Mucosa of rectum (tissue), 2 donors: ENCODE results near the gene TSSC4.
"Not testable (repeated sequence)": the region's sequence is repeated elsewhere in the genome, so short reads cannot be mapped to it uniquely, and the experiment has no call there.

ENCODE experiments used
- H3K27ac ChIP-seq, 2 donors: one replicate each; pipeline ENCODE4 v1.7.0; 2013; ENCODE audit warnings: inconsistent platforms in 2 of 2, low read depth in 2 of 2, low read length in 2 of 2
- H3K27me3 ChIP-seq, 2 donors: one replicate each; pipeline ENCODE4 v1.7.0; 2013; ENCODE audit warnings: low read length in 2 of 2; ENCODE audit not compliant: control insufficient read depth in 2 of 2, insufficient read depth in 2 of 2
- H3K36me3 ChIP-seq, 2 donors: one replicate each; pipeline ENCODE4 v1.7.0; 2013; ENCODE audit warnings: low read length in 2 of 2; ENCODE audit not compliant: control insufficient read depth in 2 of 2, insufficient read depth in 2 of 2
- H3K4me1 ChIP-seq, 2 donors: one replicate each; pipeline ENCODE4 v1.7.0; 2013; ENCODE audit warnings: low read length in 2 of 2, mild to moderate bottlenecking in 1 of 2; ENCODE audit not compliant: control insufficient read depth in 2 of 2, insufficient read depth in 2 of 2
- H3K4me3 ChIP-seq, 2 donors: one replicate each; pipeline ENCODE4 v1.7.0; 2013; ENCODE audit warnings: low read length in 2 of 2
- H3K9ac ChIP-seq, 2 donors: one replicate each; pipeline ENCODE4 v1.7.0; 2013; ENCODE audit warnings: low read length in 2 of 2, low read depth in 1 of 2, mild to moderate bottlenecking in 1 of 2
- H3K9me3 ChIP-seq, 2 donors: one replicate each; pipeline ENCODE4 v1.7.0; 2013; ENCODE audit warnings: low read length in 2 of 2; ENCODE audit not compliant: control insufficient read depth in 2 of 2
- donor health status: healthy.
- donor health status: Normal muscosa, but diverticular disease.

TSSC4 gene

GRCh38 chr11:2400069-2400761 is at the start of gene TSSC4:
Gene TSSC4 (plus strand): TSS chr11:2400750. CDS start chr11:2402634, 1,884 bp downstream.
- H3K4me3 ChIP-seq: peak within 1 kb of the TSS; percentile 89 to 90
- no peaks in the 10 kb centered on the region for H3K9me3 ChIP-seq
- H3K4me1 ChIP-seq: peaks cover 23 to 25% of the 10 kb centered on the region in 2 donors
- H3K36me3 ChIP-seq: peaks cover 15 to 27% of the 10 kb centered on the region in 2 donors
- H3K27me3 ChIP-seq: no peaks in the 10 kb centered on the region
- H3K9ac ChIP-seq: peak within 1 kb of the TSS; percentile 92 to 93
- peak within 1 kb of the TSS; percentile 96 to 99 for H3K27ac ChIP-seq

- no peaks in the 10 kb centered on the region for H3K4me1 ChIP-seq
- no peaks in the 10 kb centered on the region for H3K36me3 ChIP-seq
- no peaks in the 10 kb centered on the region for H3K27me3 ChIP-seq
- no peak overlapping the region for H3K9ac ChIP-seq
- H3K9me3 ChIP-seq: peaks cover 0 to 2% of the 10 kb centered on the region in 2 donors
- H3K4me3 ChIP-seq: no peak overlapping the region
- no peak overlapping the region for H3K27ac ChIP-seq
Observed at GRCh38 chr11:2351701-2352100, 48.8 kb upstream of the TSSC4 start.

DNA sequence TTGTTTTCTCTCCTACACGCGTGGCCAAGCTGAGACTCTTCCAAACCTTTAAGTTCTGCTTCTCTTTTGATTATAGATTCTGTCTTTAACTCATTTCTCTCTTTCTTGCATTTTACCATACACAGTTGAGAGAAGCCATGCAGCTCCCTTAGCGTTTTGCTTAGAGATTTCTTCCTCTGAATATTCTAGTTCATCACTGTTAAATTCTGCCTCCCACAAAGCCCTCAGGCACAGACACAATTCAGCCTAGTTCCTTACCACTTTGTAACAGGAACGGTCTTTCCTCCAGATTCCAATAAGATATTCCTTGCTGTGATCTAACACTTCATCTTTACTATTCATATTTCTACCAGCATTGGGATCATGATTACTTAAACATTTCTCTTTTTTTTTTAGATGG is 48.1 kb upstream of the TSSC4 start:
- H3K9ac ChIP-seq: no peak overlapping the region
- no peak overlapping the region for H3K27ac ChIP-seq
- H3K9me3 ChIP-seq: peaks cover 0 to 2% of the 10 kb centered on the region in 2 donors
- H3K4me3 ChIP-seq: no peak overlapping the region
- no peaks in the 10 kb centered on the region for H3K4me1 ChIP-seq
- no peaks in the 10 kb centered on the region for H3K36me3 ChIP-seq
- no peaks in the 10 kb centered on the region for H3K27me3 ChIP-seq

DNA sequence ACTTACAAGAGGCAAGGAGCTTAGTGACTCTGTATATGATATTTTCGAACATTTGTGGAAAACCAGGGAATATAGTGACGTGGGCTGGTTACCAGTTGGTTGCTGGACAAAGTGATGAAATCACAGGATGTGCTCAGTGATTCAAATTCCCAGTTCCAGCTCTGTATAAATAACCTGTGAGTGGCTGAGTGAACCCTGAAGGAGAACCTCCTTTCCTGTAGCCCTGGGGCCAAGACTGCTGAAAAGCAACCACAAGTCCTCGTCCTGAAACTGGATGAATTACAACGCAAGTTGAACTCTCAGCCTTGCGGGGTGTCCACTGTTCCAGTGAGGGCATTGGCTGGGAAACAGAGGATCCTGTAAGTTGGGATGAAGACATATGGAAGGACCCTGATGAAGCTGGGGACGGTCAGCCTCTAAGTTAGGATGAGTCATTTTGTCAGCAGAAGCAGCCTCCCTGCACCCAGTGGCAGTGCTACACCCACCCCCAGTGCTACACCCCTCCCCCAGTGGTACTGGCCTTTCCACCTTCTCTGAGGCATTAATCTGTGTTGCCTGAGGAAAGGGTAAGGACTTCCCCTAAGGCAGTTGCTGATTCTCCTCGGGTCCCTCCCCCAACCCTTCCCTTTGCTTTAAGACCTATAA is 45.4 kb upstream of the TSSC4 start:
- Histone ChIP-seq H3K4me1 (no peaks in the 10 kb centered on the region), H3K9ac (no peak overlapping the region), H3K27ac (no peak overlapping the region), H3K4me3 (no peak overlapping the region), H3K27me3 (no peaks in the 10 kb centered on the region), H3K9me3 (no peaks in the 10 kb centered on the region), H3K36me3 (no peaks in the 10 kb centered on the region)

DNA sequence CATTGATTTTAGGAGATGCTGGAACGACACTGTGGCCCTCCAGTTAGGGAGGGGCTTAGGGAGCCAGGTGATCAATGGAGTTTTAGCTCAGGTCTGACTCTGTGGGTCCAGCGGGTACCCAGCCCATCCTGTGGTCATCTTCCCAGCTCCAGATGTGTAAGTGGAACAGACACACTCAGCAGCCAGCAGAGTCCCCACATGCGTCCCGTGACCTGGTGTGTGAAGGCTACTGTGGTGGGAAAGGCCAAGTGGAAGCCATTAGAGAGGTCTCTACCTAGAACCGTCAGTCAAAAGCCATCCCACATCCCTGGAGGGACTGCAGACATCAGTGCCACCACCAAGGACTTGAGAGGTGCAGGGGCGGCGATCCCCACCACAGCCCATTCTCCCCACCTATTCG is 43.3 kb upstream of the TSSC4 start:
- Histone ChIP-seq H3K27me3 (no peaks in the 10 kb centered on the region), H3K27ac (no peak overlapping the region), H3K9me3 (no peaks in the 10 kb centered on the region), H3K9ac (no peak overlapping the region), H3K36me3 (no peaks in the 10 kb centered on the region), H3K4me1 (no peaks in the 10 kb centered on the region), H3K4me3 (no peak overlapping the region)

DNA sequence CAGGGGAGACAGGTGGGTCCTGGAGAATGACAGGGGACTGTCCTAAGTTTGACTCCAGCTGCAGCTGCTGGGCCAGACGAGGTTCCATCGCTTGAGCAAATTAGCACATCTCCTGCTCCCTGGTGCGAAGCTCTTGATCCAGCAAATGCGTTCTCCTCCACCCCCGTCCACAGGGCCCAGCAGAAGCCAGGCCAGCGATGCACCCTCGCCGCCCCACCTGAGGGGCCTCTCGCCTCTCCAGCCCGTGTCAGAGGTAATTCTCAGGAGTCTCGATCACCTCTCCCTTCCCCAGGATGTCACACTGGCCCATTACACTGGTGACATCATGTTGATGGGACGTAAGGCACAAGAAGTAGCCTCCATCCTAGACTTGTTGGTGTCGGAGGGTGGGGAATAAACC is 42.9 kb upstream of the TSSC4 start:
- H3K9ac ChIP-seq, H3K27me3 ChIP-seq, H3K9me3 ChIP-seq, H3K4me3 ChIP-seq, H3K36me3 ChIP-seq, H3K27ac ChIP-seq, H3K4me1 ChIP-seq: not testable (repeated sequence)

GRCh38 chr11:2358754-2359442 is 41.7 kb upstream of the TSSC4 start:
- Histone ChIP-seq H3K9ac (no peak overlapping the region), H3K27ac (no peak overlapping the region), H3K27me3 (no peaks in the 10 kb centered on the region), H3K36me3 (no peaks in the 10 kb centered on the region), H3K9me3 (no peaks in the 10 kb centered on the region), H3K4me1 (no peaks in the 10 kb centered on the region), H3K4me3 (no peak overlapping the region)

DNA sequence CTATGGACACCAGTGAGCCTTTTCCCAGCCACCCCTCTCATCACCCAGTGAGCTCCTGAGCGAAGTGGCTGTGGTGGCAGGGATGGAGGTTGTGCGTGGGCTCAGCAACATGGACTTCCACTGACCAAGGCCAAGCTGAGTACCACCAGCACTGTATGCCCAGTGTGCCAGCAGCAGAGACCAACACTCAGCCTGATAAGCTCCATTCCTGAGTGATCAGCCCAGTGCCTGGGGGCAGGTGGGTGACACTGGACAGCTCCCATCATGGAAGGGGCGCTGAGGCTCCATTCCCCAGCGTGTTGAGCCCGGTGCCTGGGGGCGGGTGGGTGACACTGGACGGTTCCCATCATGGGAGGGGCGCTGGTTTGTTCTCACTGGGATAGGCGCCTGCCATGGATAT is 41.0 kb upstream of the TSSC4 start:
- Histone ChIP-seq H3K9me3 (no peaks in the 10 kb centered on the region), H3K27ac (no peak overlapping the region), H3K9ac (no peak overlapping the region), H3K27me3 (no peaks in the 10 kb centered on the region), H3K4me1 (no peaks in the 10 kb centered on the region), H3K36me3 (no peaks in the 10 kb centered on the region), H3K4me3 (no peak overlapping the region)

- H3K36me3 ChIP-seq: no peaks in the 10 kb centered on the region
- no peak overlapping the region for H3K9ac ChIP-seq
- no peak overlapping the region for H3K4me3 ChIP-seq
- no peaks in the 10 kb centered on the region for H3K9me3 ChIP-seq
- H3K27ac ChIP-seq: no peak overlapping the region
- no peaks in the 10 kb centered on the region for H3K27me3 ChIP-seq
- H3K4me1 ChIP-seq: no peaks in the 10 kb centered on the region
Observed at GRCh38 chr11:2360081-2360642, 40.4 kb upstream of the TSSC4 start.

- Histone ChIP-seq H3K27ac (no peak overlapping the region), H3K9ac (no peak overlapping the region), H3K36me3 (no peaks in the 10 kb centered on the region), H3K4me1 (no peaks in the 10 kb centered on the region), H3K4me3 (no peak overlapping the region), H3K27me3 (no peaks in the 10 kb centered on the region), H3K9me3 (no peaks in the 10 kb centered on the region)
Observed at GRCh38 chr11:2361565-2361964, 39.0 kb upstream of the TSSC4 start.
